GM21717 (cell line): ENCODE results near the gene NT5DC3.
"Not testable (repeated sequence)": the region's sequence is repeated elsewhere in the genome, so short reads cannot be mapped to it uniquely, and the experiment has no call there.

Source experiments
- ATAC-seq: cut with Tn5 transposase; IDR thresholded peaks from one replicate; pipeline ENCODE4 v1.9.1; 2021; ENCODE audit warnings: mild to moderate bottlenecking, moderate library complexity; ENCODE audit not compliant: unreplicated experiment

Gene NT5DC3

GRCh38 chr12:103855896-103856657 lies 15.0 kb upstream of the NT5DC3 start:
- no peak for ATAC-seq

- ATAC-seq: no peak
Measured at GRCh38 chr12:103855036-103855712, 14.1 kb upstream of the NT5DC3 start.

GRCh38 chr12:103854372-103854973 lies 13.4 kb upstream of the NT5DC3 start:
- ATAC-seq: no peak

GRCh38 chr12:103852498-103852997 lies 11.5 kb upstream of the NT5DC3 start:
- no peak for ATAC-seq

- ATAC-seq: no peak
Measured at GRCh38 chr12:103851127-103851526, 10.1 kb upstream of the NT5DC3 start.

- ATAC-seq: no peak
Measured at GRCh38 chr12:103850429-103850828, 9.4 kb upstream of the NT5DC3 start.

GRCh38 chr12:103848917-103849491 lies 8.0 kb upstream of the NT5DC3 start:
- ATAC-seq: no peak

GRCh38 chr12:103848143-103848542 lies 7.1 kb upstream of the NT5DC3 start:
- no peak for ATAC-seq

- ATAC-seq: no peak
Measured at GRCh38 chr12:103846415-103846814, 5.4 kb upstream of the NT5DC3 start.

GRCh38 chr12:103844305-103844704 lies 3.3 kb upstream of the NT5DC3 start:
- no peak for ATAC-seq

- peak; percentile 16 for ATAC-seq
Measured at GRCh38 chr12:103841690-103842584, 903 bp upstream of the NT5DC3 start.

- peak; percentile 51 for ATAC-seq
Measured at GRCh38 chr12:103840462-103840875, 565 bp downstream of the NT5DC3 start.

GRCh38 chr12:103839609-103840461 lies 1.2 kb downstream of the NT5DC3 start:
- no peak for ATAC-seq

GRCh38 chr12:103839103-103839502 lies 1.9 kb downstream of the NT5DC3 start:
- no peak for ATAC-seq

- no peak for ATAC-seq
Measured at GRCh38 chr12:103838254-103838914, 2.6 kb downstream of the NT5DC3 start.

- ATAC-seq: no peak
Measured at GRCh38 chr12:103836345-103836744, 4.7 kb downstream of the NT5DC3 start.

- not testable (repeated sequence) for ATAC-seq
Measured at GRCh38 chr12:103835747-103836335, 5.2 kb downstream of the NT5DC3 start.

GRCh38 chr12:103834942-103835341 lies 6.1 kb downstream of the NT5DC3 start:
- no peak for ATAC-seq

GRCh38 chr12:103833891-103834290 lies 7.1 kb downstream of the NT5DC3 start:
- ATAC-seq: no peak
